GM18873 (cell line): ENCODE measurements around the gene INTS3.
"Not testable (repeated sequence)": the region's sequence is repeated elsewhere in the genome, so short reads cannot be mapped to it uniquely, and the experiment has no call there.

Experiments used
- ATAC-seq: cut with Tn5 transposase; IDR thresholded peaks from one replicate; pipeline ENCODE4 v1.9.1; 2021; ENCODE audit warnings: mild to moderate bottlenecking, moderate library complexity, moderate number of reproducible peaks; ENCODE audit not compliant: unreplicated experiment, low FRiP score

The INTS3 gene

GRCh38 chr1:153775458-153776327, 47.8 kb downstream of the INTS3 start:
- no peak for ATAC-seq

- ATAC-seq = no peak
Measured at GRCh38 chr1:153776352-153776751, 48.5 kb downstream of the INTS3 start.

- no peak for ATAC-seq
Measured at GRCh38 chr1:153776845-153777370, 49.1 kb downstream of the INTS3 start.

- no peak for ATAC-seq
Measured at GRCh38 chr1:153777648-153778047, 49.8 kb downstream of the INTS3 start.

- ATAC-seq = no peak
Measured at GRCh38 chr1:153778051-153778823, 50.4 kb downstream of the INTS3 start.

- ATAC-seq = no peak
Measured at GRCh38 chr1:153778824-153779519, 51.1 kb downstream of the INTS3 start.

- no peak for ATAC-seq
Measured at GRCh38 chr1:153779781-153780541, 52.1 kb downstream of the INTS3 start.

GRCh38 chr1:153780551-153780950, 52.7 kb downstream of the INTS3 start:
- ATAC-seq = no peak

- ATAC-seq = not testable (repeated sequence)
Measured at GRCh38 chr1:153782648-153783047, 54.8 kb downstream of the INTS3 start.

- peak; percentile 66 for ATAC-seq
Measured at GRCh38 chr1:153783233-153784190, 55.7 kb downstream of the INTS3 start.

- ATAC-seq = no peak
Measured at GRCh38 chr1:153786038-153786790, 58.4 kb downstream of the INTS3 start.

GRCh38 chr1:153789478-153790034, 61.7 kb downstream of the INTS3 start:
- ATAC-seq = no peak

GRCh38 chr1:153790313-153790965, 62.6 kb downstream of the INTS3 start:
- ATAC-seq = no peak

GRCh38 chr1:153790966-153791647, 63.3 kb downstream of the INTS3 start:
- ATAC-seq = peak; percentile 76

GRCh38 chr1:153791648-153792253, 63.9 kb downstream of the INTS3 start:
- no peak for ATAC-seq

GRCh38 chr1:153792631-153793041, 64.8 kb downstream of the INTS3 start:
- ATAC-seq = no peak
